HL-60/S4 (cell line): Measurements from ENCODE around the gene RLBP1.
"Not testable (repeated sequence)": the region's sequence is repeated elsewhere in the genome, so short reads cannot be mapped to it uniquely, and the experiment has no call there.

Source experiments
- in situ Hi-C: fragments of 300-500 bp; cut with MboI; formaldehyde crosslinking; loops from 2 replicates; pipeline ENCODE4 v1.14.3; 2022; ENCODE audit warnings: low sequenced_read_pairs

RLBP1 gene

DNA sequence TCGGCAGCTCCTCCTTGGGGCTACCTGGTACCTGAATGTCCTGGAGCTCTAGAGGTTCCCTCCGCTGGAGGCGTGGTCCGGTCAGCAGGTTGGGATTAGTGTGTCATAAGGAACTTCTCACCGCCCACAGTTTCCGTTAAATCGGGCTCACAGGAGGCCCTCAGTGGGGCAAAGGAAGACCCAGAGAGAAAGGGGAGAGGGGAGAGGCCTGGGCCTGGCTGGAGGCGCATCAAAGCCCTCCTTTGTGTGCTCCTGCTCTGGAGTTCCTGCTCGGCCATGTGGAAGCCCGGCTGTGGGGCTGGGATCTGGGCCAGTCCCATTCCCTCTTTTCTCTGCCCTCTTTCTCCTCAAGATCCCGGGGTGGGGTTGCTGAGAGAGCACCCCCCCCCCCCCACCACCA lies at the start of gene RLBP1:
TSS of gene RLBP1 (minus strand) at position 37 of the 400 bp plus-strand sequence. CDS start 2,604 bp downstream, outside the sequence.
- in situ Hi-C loops, result no loop called here

DNA sequence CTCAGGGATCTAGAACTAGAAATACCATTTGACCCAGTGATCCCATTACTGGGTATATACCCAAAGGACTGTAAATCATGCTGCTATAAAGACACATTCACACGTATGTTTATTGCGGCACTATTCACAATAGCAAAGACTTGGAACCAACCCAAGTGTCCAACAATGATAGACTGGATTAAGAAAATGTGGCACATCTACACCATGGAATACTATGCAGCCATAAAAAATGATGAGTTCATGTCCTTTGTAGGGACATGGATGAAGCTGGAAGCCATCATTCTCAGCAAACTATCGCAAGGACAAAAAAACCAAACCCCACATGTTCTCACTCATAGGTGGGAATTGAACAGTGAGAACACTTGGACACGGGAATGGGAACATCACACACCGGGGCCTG lies 28.8 kb upstream of the RLBP1 start:
- in situ Hi-C loops, result not testable (repeated sequence)

DNA sequence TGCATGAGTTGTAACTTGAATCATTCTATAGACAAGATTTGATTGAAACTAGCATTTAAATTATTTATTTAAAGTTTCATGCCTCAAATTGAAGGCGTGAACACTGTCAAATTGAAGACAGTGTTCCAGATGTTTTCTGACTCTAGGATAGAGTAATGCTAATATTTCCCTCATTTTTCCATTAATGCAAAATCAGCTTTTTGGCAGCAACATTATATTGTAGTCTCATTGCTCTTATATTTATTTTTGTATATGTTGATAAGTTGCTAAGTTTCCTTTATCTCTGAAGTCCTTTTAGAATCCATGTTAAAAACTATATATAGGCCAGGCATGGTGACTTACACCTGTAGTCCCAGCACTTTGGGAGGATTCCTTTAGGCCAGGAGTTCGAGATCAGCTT lies 27.2 kb upstream of the RLBP1 start:
- in situ Hi-C loops, result no loop called here

GRCh38 chr15:89247446-89247845 lies 26.1 kb upstream of the RLBP1 start:
- in situ Hi-C loops, result no loop called here

DNA sequence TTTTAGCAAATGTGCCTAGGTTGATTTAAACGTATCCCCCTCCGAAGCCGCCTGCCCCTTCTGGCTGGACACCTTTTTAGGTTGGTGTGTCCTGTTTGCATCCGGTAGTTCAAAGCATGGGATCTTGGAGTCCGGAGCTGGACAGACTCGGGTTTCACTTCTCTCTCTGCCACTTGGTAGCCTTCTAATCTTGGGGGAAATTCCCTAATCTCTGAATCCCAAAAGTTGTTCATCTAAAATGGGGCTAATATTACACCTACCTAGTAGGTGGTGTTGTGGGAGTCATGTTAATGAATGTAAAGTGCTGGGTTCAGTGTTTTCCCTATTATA lies 23.2 kb upstream of the RLBP1 start:
- in situ Hi-C loops, result no loop called here

GRCh38 chr15:89243691-89244573 lies 22.6 kb upstream of the RLBP1 start, which contains the start of gene FANCI:
Gene FANCI, plus strand, starts transcription at chr15:89243979. Its CDS starts 3,669 bp downstream, at chr15:89247648.
- in situ Hi-C loops, result no loop called here

DNA sequence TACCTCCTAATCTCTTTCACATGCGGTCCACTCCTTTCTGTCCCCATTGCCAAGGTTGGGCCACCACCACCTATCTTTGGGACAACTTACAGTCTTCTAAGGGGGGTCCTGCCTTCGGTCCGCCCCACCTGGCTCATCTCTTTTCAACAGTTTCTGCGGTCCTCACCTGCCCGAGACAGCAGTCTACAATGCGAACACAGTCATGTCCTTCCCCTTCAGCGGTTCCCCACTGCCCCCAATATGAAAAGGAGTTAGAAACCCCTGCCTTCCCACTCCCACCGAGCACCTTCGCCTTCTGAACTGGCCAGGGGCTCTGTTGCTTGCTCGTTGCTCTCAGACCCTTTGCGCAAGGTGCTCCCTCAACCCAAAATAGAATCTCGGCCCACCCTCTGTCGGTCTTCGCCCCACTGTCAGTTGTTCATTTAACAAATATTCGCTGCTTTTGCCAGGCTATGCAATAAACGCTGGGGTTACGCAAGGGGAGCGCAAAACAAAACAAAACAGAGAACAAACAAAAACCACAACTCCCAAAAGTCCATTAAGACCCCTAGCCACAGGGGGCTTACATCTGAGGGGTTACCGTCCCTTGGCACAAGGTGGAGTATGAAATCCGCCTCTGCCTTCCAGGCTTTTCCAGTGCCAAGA lies 21.8 kb upstream of the RLBP1 start:
- in situ Hi-C loops, result no loop called here

DNA sequence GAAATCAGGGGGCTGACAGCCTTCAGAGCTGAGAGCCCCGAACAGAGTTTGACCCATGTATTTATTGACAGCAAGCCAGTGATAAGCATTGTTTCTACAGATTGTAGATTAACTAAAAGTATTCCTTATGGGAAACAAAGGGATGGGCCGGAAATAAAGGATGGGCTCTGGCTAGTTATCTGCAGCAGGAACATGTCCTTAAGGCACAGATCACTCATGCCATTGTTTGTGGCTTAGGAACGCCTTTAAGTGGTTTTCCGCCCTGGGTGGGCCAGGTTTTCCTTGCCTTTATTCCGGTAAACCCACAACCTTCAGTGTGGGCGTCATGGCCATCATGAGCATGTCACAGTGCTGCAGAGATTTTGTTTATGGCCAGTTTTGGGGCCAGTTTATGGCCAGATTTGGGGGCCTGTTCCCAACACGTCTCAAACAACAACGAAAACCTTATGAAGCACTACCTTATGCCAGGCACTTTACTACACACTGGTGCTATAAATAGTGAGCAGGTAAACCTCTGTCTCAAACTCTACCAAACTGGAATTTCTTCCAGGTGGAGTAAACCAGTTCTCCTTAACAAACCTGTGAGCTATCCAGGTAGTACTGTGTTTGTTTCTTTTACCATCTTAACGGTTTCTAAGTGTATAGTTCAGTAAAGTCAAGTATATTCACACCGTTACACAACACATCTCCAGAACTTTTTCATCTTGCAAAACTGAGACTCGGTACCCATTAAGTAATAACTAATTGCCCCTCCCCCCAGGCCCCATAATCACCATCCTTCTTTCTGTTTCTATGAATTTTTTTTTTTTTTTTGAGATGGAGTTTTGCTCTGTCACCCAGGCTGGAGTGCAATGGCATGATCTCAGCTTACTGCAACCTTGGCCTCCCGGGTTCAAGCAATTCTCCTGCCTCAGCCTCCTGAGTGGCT lies 18.8 kb upstream of the RLBP1 start:
- in situ Hi-C loops, result not testable (repeated sequence)

- in situ Hi-C loops, result no loop called here
These were observed 10.5 kb upstream of the RLBP1 start for GRCh38 chr15:89231832-89232231.

DNA sequence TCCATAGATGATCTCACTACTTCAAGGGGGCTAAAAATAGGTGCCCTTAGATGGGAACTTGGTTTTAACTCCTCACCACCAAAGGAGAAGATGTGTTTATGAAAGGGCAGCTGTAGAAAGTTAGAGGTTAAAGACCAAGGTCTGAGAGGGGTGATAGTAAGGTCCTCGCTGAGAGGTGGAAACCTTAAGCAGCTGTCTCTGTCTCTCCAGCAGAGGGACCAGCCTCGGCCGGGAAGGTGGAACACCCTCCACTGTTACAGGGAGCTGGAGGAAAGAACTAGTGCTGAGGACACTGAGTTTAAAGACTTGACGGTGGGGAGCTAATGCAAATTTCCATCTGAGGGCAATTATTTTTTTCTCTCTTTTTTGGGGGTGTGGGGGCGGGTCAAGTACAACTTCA lies 8.9 kb upstream of the RLBP1 start:
- in situ Hi-C loops, result no loop called here

GRCh38 chr15:89227425-89227824 lies 6.0 kb upstream of the RLBP1 start:
- in situ Hi-C loops, result no loop called here

- in situ Hi-C loops, result no loop called here
These were observed 5.2 kb upstream of the RLBP1 start for GRCh38 chr15:89226359-89227221.

- in situ Hi-C loops, result no loop called here
These were observed 4.2 kb upstream of the RLBP1 start for GRCh38 chr15:89225588-89225987.

GRCh38 chr15:89218531-89218930 lies 2.8 kb downstream of the RLBP1 start:
- in situ Hi-C loops, result no loop called here

GRCh38 chr15:89217686-89218376 lies 3.5 kb downstream of the RLBP1 start:
- in situ Hi-C loops, result no loop called here

GRCh38 chr15:89217031-89217430 lies 4.3 kb downstream of the RLBP1 start:
- in situ Hi-C loops, result no loop called here

GRCh38 chr15:89215627-89216026 lies 5.8 kb downstream of the RLBP1 start:
- in situ Hi-C loops, result no loop called here

DNA sequence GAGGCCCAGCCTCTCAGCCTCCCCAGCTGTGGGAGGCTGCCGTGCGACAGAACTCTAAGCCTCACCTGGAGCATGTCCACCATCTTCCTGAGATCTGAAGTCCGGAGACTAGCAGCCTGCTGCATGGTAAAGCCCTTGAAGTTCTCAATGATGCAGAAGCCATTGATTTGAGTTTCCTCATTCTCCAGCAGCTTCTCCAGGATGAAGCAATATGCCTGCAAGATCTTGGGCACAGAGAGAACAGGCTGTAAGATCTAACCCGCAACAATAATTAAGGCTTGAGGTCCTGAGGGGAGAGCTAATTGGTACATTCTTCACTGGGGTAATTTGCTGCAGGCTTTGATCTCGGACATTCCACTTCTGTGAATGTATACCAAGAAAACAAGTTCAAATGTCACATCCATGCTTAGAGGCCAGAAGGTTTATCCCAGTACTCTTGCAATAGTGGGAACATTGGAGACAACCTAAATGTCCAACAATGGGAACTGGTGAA lies 9.7 kb downstream of the RLBP1 start:
- in situ Hi-C loops, result no loop called here

DNA sequence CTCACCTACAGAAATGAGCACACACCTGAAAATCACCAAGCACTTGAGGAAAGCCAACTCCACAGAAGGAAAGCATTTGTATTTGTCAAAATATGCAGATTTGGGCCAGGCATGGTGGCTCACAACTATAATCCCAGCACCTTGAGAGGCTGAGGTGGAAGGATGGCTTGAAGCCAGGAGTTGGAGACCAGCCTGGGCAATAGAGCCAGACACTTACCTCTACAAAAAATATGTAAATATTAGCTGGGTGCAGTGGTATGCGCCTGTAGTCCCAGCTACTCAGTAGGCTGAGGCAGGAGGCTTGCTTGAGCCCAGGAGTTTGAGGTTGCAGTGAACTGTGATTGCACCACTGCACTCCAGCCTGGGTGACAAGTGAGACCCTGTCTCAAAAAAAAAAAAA lies 12.3 kb downstream of the RLBP1 start:
- in situ Hi-C loops, result no loop called here

DNA sequence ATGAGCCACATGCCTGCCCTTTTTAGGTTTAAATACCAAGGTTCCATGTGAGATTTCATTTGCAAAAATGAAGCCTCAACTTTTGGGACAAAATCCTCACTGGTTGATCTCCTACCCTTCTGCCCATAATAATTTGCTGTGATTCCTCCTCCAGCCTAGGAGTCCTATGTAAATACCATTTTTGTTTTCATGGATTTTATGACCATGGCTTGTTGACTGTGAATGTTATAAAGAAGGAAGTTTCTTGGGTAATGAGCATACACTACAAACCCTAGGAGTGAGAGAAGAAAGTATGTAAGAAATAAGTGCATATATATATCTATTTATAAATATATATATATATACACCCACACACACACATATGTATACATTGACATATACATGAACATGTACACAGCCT lies 13.1 kb downstream of the RLBP1 start:
- in situ Hi-C loops, result no loop called here
